ENCODE results near the gene DAG1. TPM values are rescaled to one million over a fixed set of nuclear protein-coding genes. Genes with fewer than 3 reads are reported as not detected.

Gene DAG1
- polyA plus RNA-seq, 3 donors, result 3.9 to 5.8 (median 4.2) TPM

DNA sequence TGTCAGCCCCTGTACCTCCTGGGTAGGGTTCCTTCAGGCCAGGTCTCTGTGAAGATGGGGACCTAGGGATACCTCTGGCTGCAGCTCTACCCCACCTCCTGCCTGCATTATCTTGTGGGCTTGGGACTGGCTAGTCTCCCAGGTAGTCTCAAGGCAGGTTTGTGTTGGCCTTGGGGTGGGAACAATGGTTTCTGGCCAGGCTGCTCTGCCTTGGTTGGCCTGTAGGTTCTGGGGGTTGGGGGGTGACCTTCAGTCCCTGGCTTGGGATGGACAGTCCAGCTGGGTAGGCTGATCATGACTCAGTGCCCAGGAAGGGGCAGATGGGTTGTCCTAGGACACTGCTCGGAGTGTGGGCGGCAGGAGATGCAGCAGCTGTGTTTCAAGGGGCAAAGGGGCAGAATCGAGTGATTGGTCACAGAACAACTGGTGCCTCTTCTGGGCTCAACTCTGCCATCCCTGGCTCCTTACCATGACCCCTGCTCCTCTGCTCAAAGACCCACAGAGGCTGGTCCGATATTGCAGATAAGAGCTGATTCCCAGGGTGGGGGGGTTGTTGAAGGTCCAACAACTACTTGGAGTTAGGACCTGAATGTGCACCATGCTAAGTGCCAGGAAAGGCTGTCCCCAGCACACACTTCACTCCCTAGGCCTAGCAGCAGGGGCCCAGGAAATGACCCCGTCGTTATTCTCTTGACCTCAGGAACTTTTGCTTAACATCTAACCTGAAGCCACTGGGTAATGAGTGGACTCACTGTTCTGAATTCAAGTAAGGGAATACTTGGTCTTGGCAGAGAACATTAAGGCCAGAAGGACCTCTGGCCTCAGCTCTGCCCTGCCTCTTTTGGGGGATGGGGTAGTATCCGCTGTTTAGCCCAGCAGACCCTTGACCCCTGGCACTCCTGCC lies 66.2 kb downstream of the DAG1 start:
- no peak for DNase-seq
- Histone ChIP-seq H3K4me1 (ENCODE audit: control insufficient read depth in 1 of 2, insufficient read depth in 2 of 2, low read length in 2 of 2) (peaks cover 8 to 10% of the 10 kb centered on the region in 2 donors), H3K9me3 (replicated peaks in 1 of 2; ENCODE audit: control insufficient read depth in 1 of 2, insufficient read depth in 1 of 2, low read length in 2 of 2) (no peaks in the 10 kb centered on the region), H3K4me2 (replicated peaks; ENCODE audit: extremely low read depth, low read length, poor library complexity, severe bottlenecking) (no peak overlapping the region), H3K9ac (ENCODE audit: insufficient read depth, low read length, poor library complexity, severe bottlenecking) (no peak overlapping the region), H3K79me2 (ENCODE audit: insufficient read depth, low read length) (no peaks in the 10 kb centered on the region), H3K36me3 (replicated peaks in 1 of 2; ENCODE audit: control insufficient read depth in 1 of 2, insufficient read depth in 2 of 2, low read length in 2 of 2) (peaks cover 21 to 26% of the 10 kb centered on the region in 2 donors), H3K27ac (ENCODE audit: low read depth in 1 of 2, low read length in 2 of 2) (no peak overlapping the region), H4K20me1 (ENCODE audit: insufficient read depth, low read length) (no peaks in the 10 kb centered on the region), H2AFZ (ENCODE audit: insufficient read depth, low read depth, low read length, poor library complexity, severe bottlenecking) (no peak overlapping the region), H3K27me3 (ENCODE audit: control insufficient read depth in 2 of 2, insufficient read depth in 2 of 2, low read length in 2 of 2) (no peaks in the 10 kb centered on the region), H3K4me3 (replicated peaks in 1 of 3; ENCODE audit: low read depth in 2 of 3, low read length in 3 of 3) (no peak overlapping the region)
- Mint-ChIP-seq H3K4me1 (peaks cover 8% of the 10 kb centered on the region), H3K36me3 (peaks cover 27 to 29% of the 10 kb centered on the region in 2 donors), H3K27ac (peak overlapping the region in 2 of 7 donors; percentile 33 to 46), H3K9me3 (no peaks in the 10 kb centered on the region), H3K4me3 (no peak overlapping the region), H3K27me3 (ENCODE audit: low read depth in 3 of 3) (no peaks in the 10 kb centered on the region)
- WGBS (ENCODE audit: insufficient coverage), result 94% methylated on average over 3 of the region's 7 CpGs
- TF ChIP-seq, protein P1, sequence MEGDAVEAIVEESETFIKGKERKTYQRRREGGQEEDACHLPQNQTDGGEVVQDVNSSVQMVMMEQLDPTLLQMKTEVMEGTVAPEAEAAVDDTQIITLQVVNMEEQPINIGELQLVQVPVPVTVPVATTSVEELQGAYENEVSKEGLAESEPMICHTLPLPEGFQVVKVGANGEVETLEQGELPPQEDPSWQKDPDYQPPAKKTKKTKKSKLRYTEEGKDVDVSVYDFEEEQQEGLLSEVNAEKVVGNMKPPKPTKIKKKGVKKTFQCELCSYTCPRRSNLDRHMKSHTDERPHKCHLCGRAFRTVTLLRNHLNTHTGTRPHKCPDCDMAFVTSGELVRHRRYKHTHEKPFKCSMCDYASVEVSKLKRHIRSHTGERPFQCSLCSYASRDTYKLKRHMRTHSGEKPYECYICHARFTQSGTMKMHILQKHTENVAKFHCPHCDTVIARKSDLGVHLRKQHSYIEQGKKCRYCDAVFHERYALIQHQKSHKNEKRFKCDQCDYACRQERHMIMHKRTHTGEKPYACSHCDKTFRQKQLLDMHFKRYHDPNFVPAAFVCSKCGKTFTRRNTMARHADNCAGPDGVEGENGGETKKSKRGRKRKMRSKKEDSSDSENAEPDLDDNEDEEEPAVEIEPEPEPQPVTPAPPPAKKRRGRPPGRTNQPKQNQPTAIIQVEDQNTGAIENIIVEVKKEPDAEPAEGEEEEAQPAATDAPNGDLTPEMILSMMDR (IDR thresholded peaks at IDR 0.05), result no peak
- intact Hi-C loops (cut with micrococcal nuclease), result no loop called here

DNA sequence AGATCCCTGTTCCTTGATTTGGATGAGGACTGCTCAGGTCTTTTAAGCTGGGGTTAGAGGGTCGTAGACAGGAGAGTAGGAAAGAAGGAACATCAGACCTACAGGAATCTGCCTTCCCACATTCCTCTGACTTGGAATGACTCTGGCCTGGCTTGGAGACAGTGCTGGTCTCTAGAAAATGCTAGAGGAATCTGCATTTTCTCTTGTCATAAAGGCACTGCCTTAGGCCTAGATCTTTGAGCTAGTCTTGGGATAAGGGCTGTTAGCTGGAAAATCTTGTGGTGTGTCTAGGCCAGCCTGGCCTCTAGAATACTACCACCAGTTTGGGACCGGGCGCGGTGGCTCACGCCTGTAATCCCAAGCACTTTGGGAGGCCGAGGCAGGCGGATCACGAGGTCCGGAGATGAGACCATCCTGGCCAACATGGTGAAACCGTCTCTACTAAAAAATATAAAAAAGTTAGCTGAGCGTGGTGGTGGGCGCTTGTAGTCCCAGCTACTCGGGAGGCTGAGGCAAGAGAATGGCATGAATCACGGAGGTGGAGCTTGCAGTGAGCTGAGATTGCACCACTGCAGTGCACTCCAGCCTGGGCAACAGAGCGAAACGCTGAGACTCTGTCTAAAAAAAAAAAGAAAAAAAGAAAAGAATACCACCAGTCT lies 66.9 kb downstream of the DAG1 start:
- Histone ChIP-seq H3K9ac (ENCODE audit: insufficient read depth, low read length, poor library complexity, severe bottlenecking) (no peak overlapping the region), H3K4me2 (replicated peaks; ENCODE audit: extremely low read depth, low read length, poor library complexity, severe bottlenecking) (no peak overlapping the region), H3K4me3 (replicated peaks in 1 of 3; ENCODE audit: low read depth in 2 of 3, low read length in 3 of 3) (no peak overlapping the region), H3K27me3 (ENCODE audit: control insufficient read depth in 2 of 2, insufficient read depth in 2 of 2, low read length in 2 of 2) (no peaks in the 10 kb centered on the region), H3K79me2 (ENCODE audit: insufficient read depth, low read length) (no peaks in the 10 kb centered on the region), H3K4me1 (ENCODE audit: control insufficient read depth in 1 of 2, insufficient read depth in 2 of 2, low read length in 2 of 2) (peaks cover 8 to 10% of the 10 kb centered on the region in 2 donors), H3K9me3 (replicated peaks in 1 of 2; ENCODE audit: control insufficient read depth in 1 of 2, insufficient read depth in 1 of 2, low read length in 2 of 2) (no peaks in the 10 kb centered on the region), H3K36me3 (replicated peaks in 1 of 2; ENCODE audit: control insufficient read depth in 1 of 2, insufficient read depth in 2 of 2, low read length in 2 of 2) (peaks cover 13 to 18% of the 10 kb centered on the region in 2 donors), H2AFZ (ENCODE audit: insufficient read depth, low read depth, low read length, poor library complexity, severe bottlenecking) (no peak overlapping the region), H4K20me1 (ENCODE audit: insufficient read depth, low read length) (no peaks in the 10 kb centered on the region), H3K27ac (ENCODE audit: low read depth in 1 of 2, low read length in 2 of 2) (no peak overlapping the region)
- intact Hi-C loops (cut with micrococcal nuclease), result no loop called here
- WGBS (ENCODE audit: insufficient coverage), result 94% methylated on average over 8 of the region's 16 CpGs
- Mint-ChIP-seq H3K36me3 (peaks cover 19 to 21% of the 10 kb centered on the region in 2 donors), H3K9me3 (no peaks in the 10 kb centered on the region), H3K27me3 (ENCODE audit: low read depth in 3 of 3) (peaks cover 1 to 2% (median 1%) of the 10 kb centered on the region in 3 donors), H3K27ac (no peak overlapping the region), H3K4me1 (peaks cover 8% of the 10 kb centered on the region), H3K4me3 (no peak overlapping the region)
- DNase-seq, result no peak
- TF ChIP-seq, protein P1 (IDR thresholded peaks at IDR 0.05), result no peak

Measured in CD14-positive monocyte (primary cell).